ENCODE measurements around the gene MIGA2.

The MIGA2 gene

GRCh38 chr9:129036923-129037766 is 719 bp downstream of the MIGA2 start:
- no peak for DNase-seq (ENCODE audit: low read depth)

GRCh38 chr9:129037767-129038098 is 1.3 kb downstream of the MIGA2 start:
- no peak for DNase-seq (ENCODE audit: low read depth)

- DNase-seq (ENCODE audit: low read depth) = no peak
Observed at GRCh38 chr9:129038109-129038852, 1.9 kb downstream of the MIGA2 start.

DNA sequence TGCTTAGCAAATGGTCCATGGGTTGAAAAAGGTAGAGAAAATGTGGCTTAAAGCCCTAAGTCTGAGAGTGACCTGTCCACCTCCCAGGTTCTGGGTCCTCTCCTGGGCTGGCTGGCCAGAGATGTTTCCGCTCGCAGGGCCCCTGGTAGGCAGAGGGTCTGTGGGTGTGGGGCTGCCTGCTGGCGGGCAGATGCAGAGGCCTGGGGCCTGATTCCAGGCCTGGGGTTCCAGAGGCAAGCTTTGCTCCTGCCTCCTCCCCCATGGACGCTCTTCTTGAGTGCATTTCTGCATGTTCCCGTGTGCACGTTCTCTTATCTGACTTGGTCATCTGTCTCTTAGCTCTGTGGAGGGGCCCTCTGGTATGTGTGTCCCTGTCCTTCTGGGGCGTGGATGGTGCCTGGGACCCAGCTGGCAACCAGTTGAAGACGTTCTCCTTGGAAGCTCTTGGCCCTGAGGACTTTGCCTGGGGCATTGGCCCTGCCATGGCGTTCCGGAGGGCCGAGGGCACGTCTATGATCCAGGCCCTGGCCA is 3.8 kb downstream of the MIGA2 start:
- no peak for DNase-seq (ENCODE audit: low read depth)

- DNase-seq (ENCODE audit: low read depth) = no peak
Observed at GRCh38 chr9:129042016-129042415, 5.6 kb downstream of the MIGA2 start.

GRCh38 chr9:129052592-129052991 is 16.2 kb downstream of the MIGA2 start:
- DNase-seq (ENCODE audit: low read depth) = no peak

DNA sequence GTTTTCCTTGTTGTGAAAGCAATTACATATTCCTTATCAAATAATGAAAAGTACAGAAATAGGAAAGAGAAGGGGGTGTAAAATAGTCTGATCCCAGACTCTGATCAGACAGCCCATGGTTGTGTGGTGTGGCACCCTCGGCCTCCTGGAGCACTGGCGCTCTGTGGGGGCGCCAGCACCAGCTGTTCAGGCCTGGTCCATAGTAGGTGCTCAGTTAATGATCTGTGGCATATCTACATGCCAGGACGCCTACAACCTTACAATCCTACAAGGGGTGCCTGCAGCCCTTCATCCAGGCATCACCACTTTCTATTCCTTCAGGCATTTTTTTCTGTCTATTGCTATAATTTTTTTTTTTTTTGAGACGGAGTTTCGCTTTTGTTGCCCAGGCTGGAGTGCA is 16.6 kb downstream of the MIGA2 start:
- no peak for DNase-seq (ENCODE audit: low read depth)

DNA sequence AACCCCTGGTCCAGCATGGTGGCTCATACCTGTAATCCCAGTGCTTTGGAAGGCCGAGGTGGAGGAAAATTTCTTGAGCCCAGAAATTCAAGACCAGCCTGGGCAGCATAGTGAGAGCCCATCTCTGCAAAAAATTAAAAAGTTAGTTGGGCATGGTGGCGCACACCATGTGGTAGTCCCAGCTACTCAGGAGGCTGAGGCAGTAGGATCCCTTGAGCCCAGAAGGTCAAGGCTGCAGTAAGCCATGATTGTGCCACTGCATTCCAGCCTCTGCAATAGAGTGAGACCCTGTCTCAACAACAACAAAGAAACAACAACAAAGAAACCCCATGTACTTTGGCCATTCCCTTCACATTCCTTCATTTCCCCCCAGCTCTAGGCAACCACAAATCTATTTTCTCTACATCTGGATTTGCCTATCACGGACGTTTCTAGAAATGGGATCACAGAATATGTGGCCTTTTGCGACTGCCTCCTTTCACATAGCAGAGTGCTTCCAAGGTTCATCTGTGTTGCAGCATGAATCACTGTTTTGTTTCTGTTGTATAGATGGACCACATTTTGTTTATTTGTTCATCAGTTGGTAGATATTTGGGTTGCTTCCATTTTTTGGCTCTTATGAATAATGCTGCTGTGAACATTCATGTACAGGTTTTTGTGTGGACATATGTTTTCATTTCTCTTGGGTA is 17.9 kb downstream of the MIGA2 start:
- DNase-seq (ENCODE audit: low read depth) = no peak

DNA sequence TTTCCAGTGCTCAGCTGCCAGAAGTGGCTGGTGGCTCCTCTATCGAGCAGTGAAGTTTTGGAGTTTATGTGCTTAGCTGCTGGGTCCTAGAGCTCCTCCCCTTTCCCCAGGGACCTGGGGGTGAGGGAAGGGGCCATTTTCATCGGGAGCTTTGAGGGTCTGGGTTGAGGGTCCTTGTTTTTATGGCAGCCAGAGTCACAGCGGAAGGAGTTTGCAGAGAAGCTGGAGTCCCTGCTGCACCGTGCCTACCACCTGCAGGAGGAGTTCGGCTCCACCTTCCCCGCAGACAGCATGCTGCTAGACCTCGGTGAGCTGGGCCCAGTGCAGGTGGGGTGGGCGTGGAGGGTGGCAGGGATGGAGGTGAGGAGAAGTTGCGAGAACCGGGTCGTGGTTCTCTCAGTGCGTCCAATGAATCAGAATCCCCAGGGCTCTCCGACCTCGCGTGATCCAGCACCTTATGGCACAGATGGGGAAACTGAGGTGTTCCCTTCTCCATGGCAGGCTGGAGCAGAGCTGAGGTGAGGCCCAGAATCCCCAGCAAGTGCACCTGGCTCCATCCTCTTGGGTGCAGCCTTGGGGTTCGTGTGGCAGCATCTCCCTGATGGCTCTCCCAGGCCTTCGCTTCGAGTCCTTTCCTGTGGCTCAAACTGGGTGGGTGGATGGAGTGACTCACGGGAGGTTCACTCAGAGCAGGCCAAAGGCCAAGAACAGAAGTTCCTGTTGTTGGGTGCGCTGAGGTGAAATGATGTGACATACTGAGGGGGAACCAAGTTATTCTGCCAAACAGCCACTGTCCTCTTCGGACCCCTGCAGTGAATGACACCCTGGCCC is 22.8 kb downstream of the MIGA2 start:
- no peak for DNase-seq (ENCODE audit: low read depth)

DNA sequence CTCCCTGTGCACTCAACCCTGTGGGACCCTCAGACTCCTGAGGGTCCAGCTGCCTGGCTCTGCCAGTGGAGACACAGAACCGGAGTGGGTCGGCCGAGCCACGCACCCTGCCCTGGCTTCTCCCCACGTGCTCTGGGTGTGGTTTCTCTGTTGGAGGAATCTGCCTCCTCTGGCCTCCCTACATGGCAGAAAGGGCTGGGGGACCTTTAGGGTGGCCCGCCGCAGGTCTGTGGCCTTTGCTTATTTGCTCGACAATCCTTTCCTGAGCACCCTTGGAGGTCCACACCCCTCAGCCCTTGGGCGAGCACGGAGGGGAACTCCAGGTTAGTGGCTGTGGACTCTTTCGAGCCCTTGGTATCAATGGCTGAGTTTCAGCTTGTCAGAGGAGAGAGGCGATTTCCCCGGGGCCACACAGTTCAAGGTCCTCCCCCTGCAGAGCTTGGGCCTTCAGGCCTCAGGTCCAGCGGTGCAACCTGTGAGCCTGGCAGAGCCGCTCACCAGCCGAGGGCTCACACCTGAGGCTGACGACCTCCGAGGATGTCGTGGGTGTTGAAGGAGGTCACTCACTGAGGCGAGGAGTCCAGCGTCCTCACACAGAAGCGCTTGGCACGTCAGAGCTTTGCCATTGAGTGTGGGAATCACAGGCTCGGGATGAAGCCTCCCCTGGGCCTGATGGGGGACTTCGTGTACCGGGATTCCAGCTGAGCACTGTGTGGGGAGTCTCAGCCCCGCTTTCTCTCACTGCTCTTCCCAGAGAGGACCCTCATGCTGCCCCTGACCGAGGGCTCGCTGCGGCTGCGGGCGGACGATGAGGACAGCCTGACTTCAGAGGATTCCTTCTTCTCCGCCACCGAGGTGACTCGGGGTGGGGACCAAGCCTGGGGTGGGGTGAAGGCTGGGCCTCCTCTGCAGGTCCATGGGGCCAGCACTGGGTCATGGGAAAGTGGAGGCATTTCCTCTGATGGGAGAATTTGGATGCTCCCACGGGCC is 23.7 kb downstream of the MIGA2 start:
- DNase-seq (ENCODE audit: low read depth) = no peak

GRCh38 chr9:129060991-129061390 is 24.6 kb downstream of the MIGA2 start:
- DNase-seq (ENCODE audit: low read depth) = no peak

DNA sequence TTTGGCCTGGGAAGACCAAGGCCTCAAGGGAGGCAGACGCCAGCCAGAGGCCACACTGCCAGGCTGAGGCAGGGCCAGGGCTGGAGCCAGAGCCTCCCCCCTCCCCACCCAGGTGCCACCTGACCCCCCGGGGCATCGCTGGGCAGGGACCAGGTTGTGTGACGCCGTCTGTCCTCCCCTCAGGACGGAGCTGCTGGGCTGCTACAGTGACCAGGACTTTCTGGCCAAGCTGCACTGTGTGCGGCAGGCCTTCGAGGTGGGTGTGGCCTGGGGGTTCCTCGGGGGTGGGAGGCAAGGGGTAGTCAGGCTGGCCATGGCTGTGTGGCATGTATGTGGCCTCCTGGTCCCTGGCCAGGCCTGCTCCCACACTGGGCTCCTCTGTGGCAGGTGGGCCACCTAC is 26.6 kb downstream of the MIGA2 start:
- no peak for DNase-seq (ENCODE audit: low read depth)

GRCh38 chr9:129064499-129064908 is 28.1 kb downstream of the MIGA2 start:
- no peak for DNase-seq (ENCODE audit: low read depth)

GRCh38 chr9:129068110-129068509 is 31.7 kb downstream of the MIGA2 start:
- no peak for DNase-seq (ENCODE audit: low read depth)

DNA sequence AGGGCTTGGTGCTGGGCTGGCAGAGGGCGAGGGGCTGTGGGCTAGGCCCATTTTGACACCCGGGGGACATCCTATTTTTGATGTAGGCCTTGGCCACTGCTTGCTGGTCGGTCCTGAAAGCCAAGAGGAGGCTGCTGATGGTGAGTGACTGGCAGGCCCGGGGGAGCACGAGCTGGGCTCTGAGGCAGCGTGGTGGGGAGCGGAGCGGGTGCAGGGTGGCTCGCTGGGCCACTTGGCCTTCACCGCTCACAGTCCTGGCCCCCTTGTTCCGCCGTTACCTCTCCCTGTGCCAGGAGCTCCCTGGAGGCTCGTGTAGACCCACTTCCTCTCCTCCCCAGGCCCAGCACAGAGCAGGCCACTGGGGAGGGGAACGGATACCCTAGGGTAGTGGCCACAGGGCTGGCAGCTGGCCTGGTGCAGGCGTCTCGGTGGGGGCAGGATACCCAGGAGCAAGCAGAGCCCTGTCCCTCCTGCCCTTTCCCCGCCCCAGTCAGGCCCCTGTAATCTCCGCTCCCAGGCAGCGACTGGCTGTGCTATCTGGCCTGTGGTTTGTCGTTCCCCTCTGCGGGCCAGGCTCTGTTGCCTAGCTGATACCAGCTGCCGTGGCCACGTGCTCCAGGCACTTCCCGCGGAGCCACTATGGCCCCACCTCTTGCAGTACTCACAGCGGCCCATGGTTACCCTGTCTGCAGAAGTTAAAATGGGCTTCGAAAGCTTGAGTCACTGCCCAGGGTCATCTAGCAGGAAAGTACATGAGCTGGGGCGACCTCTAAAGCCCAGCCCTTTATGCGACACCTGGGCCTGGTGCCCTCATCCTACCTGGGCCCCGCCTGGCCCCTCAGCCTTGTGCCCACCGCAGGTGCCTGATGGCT is 32.8 kb downstream of the MIGA2 start:
- DNase-seq (ENCODE audit: low read depth) = peak; percentile 40

DNA sequence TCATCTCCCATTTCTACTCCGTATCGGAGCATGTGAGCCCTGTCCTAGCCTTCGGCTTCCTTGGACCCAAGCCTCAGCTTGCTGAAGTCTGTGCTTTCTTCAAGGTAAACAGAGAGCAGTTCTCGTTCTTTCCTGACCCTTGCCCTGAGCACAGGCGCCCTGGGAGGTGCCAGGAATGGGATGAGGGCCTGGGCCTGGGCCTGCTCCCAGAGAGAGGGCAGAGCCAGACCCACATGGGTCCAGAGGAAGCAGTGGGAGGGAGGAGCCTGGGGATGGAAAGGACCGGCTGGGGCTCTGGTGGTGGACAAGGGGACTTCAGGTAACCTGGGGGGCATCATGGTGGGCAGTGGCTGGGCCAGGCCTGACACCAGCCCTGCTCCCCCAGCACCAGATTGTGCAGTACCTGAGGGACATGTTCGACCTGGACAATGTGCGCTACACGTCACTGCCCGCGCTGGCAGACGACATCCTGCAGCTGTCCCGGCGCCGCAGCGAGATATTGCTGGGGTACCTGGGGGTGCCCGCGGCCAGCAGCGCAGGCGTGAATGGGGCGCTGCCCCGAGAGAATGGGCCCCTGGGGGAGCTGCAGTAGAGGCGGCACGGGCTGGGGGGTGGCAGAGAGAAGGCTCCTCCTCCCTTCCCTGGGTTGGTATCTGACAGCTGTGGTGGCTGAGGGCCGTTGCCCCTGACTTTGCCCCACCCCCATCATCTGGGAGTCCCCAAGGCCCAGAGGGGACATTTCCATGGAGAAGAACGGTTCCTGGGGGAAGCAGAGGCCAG is 33.6 kb downstream of the MIGA2 start:
- no peak for DNase-seq (ENCODE audit: low read depth)

DNA sequence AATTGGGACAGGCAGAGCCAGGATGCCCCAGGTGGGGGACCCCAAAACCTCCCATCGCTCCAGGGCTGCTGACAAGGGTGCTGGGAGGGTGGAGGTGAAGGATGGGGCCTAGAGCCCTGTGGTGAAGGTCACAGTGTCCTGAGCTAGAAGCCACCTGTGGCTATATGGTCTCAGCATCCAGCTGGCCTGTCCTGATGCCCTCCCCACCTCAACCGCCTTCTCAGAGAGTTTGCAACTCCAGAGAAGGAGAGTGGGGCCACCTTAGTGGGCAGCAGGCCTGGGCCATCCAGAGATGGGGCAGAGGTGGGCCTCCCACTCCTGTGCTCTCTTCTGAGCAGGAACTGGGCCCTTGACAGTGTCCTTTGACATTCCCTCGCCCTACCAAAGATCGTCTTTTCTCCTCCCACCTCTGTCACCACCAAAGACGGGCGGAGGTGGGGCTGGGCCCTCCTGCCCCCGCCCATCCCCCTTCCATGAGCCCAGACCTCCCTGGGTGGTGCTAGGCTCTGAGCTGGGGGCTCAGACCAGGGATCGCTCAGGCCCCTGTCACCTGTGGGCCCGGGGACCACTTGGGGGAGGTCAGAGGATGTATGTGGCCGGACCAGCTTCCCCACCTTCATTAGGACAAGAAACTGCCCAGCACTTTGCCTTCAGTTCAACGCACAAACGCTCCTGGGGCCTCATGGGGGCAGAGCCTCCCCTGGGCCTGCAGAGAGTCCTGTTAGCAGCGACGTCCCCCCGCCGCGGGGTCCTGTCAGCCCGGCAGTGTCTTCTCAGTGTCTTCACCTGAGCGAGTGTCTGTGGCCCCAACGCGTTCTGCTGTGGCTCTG is 34.5 kb downstream of the MIGA2 start:
- DNase-seq (ENCODE audit: low read depth) = no peak

All from activated T-cell treated with anti-CD3 and anti-CD28 coated beads for 24 hours (primary cell).